OCI-M2 (cell line): ENCODE results near the gene TCP11L2.
"Not testable (repeated sequence)": the region's sequence is repeated elsewhere in the genome, so short reads cannot be mapped to it uniquely, and the experiment has no call there.

Source experiments
- DNase-seq: peaks from one replicate; lab custom pipeline; 2025; ENCODE audit not compliant: unreplicated experiment; lab: John Stamatoyannopoulos, UW

TCP11L2 gene

DNA sequence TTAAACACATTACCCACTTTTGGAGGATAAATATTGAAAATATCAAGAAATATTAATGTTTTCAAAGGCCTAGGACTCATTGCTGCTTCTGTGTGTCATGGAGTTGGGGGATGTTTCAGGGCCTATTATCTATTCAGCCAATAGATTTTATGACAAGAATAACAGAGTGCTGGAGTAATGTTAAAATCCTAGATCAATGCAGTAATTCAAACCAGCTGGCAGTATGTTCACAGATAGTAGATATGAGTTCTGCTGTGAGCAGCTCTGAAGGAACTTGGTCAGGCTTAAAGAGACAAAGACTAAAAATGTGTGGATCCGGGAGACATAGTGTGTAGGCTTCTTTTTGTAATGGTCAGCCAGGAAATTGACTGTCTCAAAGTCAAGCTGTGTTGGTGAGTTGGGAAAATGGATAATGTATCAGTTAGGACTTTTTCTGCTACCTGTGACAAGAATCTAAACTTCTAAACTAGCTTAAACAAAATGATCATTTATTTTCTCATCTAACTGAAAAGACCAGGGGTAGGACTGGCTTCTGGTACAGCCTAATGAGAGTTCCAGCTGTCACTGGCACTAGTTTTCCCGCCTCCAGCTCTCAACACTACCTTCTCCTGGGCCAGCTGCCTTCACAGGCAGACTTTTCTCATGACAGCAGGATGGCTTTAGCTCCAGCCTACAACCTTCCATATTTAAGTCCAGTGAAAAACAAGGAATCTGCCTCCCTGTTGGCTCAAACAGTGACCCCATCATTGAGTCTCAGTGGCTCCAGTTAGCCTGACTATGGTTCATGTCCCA is 38.7 kb downstream of the TCP11L2 start:
- DNase-seq = no peak

DNA sequence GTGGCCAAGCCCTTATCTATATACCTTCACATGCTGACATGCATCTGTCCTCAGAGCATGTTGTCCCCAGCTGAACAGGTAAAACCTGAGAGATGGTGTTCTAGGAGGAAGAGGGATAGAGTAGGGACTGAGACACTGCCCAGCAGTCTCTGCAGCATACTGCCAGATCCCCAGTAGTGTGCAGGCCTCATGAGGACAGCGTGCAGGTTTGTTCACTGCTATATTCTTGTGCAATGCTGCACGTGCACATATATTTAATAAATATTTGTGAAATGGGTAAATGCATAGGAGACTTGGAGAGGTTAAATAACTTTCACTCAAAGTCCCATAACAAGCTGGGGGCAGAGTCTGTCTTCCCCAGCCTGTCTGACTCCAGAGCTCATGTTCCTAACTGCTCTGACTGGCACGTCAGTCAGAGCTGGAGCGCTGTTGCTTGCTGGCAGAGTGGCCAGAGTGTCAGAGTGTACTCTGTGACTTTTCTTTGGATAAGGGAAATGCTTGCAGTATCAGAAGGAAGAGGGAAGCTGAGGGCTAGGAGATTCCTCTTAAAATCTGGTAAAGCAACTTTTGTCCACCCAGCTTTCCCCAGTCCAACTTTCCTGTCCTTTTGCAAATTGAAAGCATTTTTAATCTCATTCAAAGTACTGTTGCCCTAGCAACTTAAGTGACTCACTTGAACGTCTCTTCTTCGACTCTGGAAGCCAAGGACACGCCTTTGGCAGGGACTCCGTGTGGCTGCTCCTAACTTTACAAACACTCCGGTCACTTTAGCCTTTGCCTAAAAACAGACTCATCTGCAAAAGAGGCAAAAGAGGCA is 40.1 kb downstream of the TCP11L2 start:
- no peak for DNase-seq

DNA sequence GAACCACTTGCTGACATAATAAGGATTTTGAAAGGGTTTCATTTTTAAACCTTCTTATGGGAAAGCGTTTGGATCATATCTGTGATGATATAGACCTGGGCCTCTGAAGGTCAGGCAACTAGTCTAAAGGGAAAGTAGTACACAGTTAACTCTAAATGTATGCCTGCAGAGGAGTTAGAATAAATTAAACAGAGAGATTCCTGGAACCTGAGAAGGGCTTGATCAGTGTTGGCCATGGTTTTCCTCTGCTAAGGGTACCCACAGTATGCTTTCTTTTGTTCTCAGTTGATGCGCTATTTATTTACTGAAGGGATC is 40.6 kb downstream of the TCP11L2 start:
- no peak for DNase-seq

DNA sequence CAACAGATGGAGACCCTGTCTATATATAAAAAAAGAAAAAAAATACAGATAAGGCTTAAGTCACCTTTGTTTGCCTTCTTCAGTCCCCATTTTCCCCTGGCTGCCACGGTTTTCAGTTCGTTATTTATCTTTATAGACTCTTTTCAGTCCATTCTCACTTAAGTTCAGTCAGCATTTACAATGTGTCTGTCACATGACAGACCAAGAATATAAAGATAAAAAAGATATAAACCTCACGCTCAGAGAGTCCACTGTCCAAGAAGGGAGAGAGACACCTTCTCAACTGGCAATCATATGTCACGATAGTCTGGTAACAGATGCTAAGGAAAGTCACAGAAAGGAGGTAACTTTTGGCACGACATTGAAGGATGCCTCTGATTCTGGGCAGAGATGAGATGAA is 41.6 kb downstream of the TCP11L2 start:
- no peak for DNase-seq

DNA sequence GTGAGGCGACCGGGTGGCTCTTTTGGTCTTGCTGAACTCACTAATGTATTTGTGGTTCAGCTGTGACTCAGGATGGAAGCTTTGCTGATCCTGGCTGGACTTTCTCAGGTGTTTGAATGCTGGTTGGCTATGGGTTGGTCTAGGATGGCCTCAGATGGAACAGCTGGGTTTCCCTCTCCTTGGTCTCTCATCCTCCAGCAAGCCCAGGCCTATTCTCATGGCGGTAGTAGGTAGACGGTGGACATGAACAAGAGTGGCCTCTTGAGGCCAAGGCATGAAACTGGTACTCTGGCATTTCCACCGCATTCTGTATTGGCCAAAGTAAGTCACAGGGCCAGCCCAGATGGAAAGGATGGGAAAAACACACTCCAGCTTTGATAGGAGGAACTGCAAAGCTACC is 43.2 kb downstream of the TCP11L2 start:
- DNase-seq = no peak

DNA sequence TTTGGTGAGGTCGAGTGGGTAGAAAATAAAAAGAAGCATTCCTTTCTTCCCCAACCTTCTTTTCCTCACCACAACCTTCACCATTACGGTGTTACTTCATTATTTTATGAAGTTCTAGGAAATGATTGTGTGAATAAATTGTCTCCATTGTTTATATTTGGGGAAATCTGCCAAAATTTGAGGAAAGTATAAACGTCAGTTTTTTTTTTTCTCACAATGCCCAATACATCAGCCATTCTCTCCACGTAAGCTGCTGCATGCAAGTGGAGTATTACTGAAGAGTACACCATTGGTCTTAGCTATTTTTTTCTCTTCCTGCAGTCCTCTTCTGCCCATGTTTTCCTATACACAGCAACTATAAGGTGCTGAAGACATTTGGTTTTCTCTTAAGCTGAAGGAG is 45.9 kb downstream of the TCP11L2 start:
- no peak for DNase-seq

DNA sequence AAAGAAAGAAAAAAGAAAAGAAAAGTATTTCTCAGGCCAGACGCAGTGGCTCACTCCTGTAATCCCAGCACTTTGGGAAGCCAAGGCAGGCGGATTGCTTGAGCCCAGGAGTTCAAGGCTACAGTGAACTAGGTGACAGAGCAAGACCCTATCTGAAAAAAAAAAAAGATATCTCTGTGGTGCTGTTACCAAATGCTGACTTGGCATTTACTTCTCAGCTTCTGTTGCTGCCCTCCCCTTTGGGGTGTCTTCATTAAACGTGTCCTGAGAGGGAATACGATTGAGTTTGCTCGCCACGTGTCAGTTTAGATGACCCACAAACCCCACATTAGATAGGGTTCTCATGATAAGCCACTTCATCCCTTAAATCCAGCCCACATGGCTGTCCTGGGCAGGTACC is 50.6 kb downstream of the TCP11L2 start:
- no peak for DNase-seq

DNA sequence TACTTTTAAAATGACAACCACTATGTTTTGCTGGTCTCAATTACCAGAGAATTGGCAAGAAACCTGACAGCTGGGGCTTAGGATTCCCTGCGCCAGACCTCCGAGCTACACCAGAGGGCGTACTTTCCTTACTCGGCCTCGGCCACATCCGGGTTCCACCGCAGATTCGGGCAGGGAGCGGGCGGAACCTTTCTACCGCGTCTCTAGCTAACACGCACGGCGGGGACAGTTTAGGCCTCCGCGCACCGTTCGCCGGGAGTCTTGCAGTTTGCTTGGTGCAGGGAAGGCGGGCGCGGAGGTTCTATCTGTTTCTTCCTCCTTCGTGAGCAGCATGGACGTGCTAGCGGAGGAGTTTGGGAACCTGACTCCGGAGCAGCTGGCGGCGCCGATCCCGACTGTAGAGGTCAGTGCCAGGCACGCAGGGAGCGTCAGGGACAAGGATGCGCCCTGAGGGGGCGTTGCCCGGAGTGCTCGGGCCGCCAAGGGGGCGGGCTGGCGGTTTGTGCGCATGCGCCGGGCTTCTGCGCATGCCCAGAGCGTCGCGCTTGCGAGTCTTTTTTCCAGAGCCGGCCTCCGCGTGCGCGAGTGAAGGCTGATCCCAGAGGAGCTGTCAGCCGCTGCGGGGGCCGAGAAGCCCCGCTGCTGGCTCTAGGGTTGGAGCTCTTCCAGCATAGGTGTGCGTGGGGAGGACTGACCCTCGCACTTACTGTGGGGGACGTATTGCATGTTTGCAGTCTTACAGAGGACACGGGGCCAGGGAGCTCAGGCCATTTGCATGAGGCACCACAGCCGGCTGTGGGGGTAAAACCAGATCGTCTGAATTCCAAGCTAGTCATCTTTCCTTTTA is 55.2 kb downstream of the TCP11L2 start, which contains the start of gene POLR3B:
POLR3B (plus strand) TSS at position 200 of the 847 bp plus-strand sequence; CDS start at position 332, 132 bp downstream.
- peak; percentile 87 for DNase-seq

DNA sequence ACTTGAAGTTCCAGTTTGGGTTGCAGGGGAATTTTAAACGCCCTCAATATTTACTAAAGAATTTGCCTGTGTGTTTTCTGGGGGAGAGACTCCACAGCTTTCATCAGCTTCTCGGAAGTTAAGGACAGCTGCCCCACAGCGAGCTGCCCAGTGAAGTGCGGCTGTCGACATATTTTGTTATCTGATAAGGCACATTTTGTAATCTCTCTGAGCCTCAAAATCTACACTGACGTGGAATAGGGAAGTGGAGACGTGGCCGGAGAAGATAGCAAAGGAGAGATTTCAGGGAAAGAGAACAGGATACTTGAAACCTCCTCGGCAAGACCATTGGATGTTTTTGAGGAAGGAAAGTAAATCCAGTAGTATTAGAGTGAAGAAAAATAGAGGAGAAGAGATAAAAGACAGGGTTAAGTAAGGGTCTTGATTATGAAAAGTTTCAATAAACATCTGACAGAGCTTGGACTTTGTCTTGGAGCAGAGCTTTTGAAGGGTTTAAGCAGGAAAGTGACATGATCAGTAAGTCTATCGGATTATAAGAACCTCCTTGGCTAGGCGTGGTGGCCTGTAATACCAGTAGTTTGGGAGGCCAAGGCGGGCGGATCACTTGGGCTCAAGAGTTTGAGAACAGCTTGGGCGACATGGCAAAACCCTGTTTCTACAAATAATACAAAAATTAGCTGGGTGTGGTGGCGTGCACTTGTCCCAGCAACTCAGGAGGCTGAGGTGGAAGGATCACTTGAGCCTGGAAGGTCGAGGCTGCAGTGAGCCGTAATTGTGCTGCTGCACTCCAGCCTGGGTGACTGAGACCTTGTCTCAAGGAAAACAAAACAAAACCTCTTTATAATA is 56.1 kb downstream of the TCP11L2 start:
- DNase-seq = peak; percentile 49

DNA sequence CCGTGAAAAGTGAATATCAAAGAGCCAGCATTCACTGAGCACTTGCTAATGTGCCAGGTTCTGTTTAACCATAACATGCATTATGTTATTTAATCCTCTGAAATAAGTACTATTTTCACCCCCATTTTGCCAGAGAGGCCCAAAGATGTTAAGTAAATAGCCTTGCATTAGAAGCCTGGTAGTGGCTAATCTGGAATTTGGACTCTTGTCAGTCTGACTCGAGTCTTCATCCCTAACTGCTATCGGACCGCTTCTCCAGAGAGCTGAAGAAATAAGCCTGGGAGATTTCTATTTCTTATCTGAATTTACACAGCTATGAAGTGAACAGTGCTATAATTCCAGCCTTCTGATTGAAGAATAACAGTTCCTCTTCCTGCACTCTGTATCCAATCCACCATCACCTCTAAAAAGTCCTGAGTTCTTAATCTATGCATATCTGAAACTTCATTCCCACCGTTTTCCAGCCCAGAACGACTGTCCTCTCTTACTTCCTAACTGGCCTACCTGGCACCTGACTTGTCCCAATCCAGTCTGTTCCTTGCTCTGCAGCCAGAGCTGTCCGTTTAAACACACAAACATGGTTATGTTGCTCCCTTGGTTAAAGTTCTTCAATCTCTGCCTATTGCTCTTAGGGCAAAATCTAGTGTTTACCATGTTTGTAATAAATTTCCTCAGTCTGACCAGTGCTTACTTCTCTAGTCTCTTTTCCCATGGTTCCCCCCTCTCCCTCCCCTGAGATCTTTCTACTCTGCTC is 57.3 kb downstream of the TCP11L2 start:
- DNase-seq = no peak

DNA sequence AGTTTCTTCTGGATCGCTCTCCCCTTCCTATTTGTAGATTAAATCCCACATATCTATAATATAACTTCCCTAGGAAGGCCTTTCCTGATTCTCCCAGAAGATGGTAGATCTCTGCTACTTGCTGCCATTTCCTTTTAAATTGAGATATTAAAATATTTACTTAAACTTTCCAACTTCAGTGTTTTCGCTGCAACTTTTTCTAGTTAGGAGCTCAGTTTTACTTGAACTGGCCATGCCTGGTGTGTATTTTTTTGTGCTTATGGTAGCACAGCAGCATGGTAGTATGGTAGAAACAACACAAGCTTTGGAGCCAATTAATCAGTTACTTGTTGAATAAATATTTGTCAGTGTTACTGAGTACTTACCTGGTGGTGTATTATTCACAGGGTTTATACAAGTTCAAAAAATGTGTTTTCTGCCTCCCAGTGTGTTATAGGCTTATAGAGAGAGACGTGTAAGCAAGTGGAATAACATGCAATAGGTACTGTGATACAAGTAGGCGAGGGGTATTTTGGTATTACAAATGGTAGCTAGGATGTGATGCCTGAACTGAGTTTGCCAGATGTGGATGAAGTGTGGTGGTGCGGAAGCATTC is 58.0 kb downstream of the TCP11L2 start:
- DNase-seq = no peak

DNA sequence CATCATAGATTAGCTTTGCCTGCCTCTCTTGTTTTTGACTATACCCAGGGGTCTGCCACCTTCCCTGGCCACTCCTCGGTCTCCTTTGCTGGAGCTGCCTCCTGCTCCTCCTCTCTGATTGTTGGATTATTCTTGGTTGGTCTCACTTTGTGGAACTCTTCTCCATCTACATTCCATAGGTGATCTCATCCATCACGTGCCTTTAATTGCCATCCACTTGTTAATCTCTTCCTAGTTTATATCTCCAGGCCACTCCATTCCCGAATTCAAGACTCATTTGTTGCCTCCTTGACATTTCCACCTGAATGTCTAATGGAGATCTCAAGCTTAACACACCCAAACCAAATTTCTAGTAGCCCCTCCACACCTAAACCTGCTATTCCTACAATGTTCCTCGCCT is 60.4 kb downstream of the TCP11L2 start:
- no peak for DNase-seq

DNA sequence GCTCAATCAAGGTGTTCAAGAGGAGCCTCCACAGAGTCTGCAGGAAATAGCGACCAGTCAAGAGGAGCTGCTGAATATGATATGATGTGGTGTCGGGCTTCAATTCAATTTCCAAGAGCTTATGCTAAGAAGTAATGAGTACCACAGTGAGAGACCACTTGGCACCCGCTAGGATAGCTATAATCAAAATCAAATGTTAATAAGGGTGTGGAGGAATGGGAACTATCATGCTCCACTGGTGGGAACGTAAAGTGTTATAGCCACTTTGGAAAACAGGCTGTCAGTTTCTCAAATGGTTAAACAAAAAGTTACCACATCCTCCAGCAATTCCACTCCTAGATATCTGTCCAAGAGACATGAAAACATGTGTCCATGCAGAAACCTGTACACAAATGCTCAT is 61.7 kb downstream of the TCP11L2 start:
- DNase-seq = no peak

DNA sequence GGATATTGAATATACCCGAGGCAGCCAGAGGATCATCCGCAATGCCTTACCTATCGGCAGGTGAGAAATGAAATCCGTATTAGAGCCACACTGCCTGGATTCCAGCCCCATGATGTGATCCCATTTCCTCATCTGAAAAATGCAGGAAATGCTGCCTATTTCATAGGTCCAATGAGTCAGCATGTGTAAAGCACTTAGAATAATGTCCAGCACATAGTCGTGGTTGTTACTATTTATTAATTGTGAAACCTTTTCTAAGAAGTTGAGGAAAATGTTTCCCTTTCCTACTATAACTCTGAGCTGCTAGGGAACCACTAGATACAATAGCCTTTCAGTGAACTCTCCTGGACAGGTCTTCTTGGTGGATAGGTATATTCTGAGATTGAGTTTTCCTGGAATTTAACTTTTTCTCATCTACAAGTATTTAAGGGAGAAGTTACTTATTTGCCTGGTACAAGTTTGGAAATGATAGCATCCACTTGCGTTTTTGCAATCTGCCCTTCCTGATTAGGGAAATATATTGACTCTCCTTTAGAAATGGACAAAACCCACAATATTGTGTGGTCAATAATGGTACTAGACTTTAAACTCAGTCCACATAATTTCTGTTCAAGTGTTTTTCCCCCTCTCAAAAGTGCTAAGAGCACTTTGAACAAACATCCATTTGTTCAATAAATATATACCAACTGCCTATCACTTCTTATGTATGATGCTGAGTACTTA is 67.3 kb downstream of the TCP11L2 start:
- DNase-seq = no peak

DNA sequence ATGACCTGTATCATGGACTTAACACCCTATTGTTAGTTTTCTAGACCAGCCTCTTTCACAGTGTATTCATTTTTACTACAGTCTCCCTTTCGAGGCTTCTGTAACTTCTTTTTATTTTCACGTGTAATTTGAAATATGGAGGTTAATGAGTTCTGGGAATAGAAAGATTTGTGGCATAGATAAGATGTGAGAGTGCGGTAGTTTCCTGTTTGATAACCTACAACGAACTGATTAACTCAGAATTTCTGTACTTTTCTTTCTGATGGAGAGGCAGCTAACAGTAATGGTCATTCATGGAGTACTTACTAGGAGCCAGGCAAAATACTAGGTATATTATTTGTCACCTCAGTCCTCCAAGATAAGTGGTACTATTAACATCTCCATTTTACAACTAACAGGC is 76.3 kb downstream of the TCP11L2 start:
- DNase-seq = no peak

DNA sequence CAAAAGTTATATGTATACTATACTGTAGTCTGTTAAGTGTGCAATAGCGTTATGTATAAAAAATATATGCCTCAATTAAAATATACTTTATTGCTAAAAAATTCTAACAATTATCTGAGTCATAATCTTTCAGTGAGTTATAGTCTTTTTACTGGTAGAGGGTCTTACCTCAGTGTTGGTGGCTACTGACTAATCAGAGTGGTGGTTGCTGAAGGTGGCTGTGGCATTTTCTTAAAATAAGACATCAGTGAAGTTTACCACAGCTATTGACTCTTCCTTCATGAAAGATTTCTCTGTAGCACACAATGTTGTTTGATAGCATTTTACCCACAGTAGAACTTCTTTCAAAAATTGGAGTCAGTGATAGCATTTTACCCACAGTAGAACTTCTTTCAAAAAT is 78.4 kb downstream of the TCP11L2 start:
- no peak for DNase-seq

DNA sequence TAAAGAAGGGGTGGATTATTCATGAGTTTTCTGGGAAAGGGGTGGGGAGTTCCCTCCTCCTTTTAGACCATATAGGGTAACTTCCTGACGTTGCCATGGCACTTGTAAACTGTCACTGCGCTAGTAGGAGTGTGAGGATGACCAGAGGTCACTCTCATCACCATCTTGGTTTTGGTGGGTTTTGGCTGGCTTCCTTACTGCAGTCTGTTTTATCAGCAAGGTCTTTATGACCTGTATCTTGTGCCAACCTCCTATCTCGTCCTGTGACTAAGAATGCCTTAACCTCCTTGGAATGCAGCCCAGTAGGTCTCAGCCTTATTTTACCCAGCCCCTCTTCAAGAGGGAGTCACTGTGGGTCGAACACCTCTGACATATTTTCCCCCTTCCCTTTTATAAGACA is 79.3 kb downstream of the TCP11L2 start:
- not testable (repeated sequence) for DNase-seq

DNA sequence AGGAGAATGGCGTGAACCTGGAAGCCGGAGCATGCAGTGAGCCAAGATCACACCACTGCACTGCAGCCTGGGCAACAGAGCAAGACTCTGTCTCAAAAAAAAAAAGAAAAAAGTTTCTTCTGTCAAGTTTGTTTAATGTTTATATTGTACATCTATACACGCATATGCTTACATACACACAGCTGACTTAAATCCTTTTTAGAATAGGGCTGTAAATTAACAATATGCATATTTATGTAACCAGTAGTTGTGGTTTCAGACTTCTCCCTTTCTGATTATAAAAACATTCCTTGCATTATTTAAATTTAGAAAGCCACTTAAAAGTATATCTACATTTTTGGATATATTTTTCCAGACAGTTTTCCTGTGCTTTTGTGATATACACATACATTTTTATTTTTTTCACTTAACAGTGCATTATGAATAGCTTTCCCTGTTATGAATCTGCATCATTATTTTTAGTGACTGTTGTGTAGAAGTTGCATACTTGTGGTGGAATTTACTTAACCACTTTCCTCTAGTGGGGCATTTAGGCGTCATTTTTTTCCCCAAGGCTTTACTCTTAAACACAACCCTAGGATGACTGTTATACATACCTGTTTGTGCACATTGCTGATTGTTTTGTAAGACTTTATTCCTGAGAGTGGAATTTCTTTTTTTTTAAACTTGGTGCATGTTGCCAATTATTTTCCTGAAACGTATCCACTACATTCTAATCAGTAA is 84.4 kb downstream of the TCP11L2 start:
- no peak for DNase-seq
